ENCODE data around the gene TIFAB.

TIFAB gene

GRCh38 chr5:135481909-135482311 is 29.8 kb upstream of the TIFAB start:
- no peak for DNase-seq

- DNase-seq: peak; percentile 99
Observed at GRCh38 chr5:135481387-135481786, 29.2 kb upstream of the TIFAB start.

- no peak for DNase-seq
Observed at GRCh38 chr5:135480511-135480910, 28.4 kb upstream of the TIFAB start.

- no peak for DNase-seq
Observed at GRCh38 chr5:135478938-135479337, 26.8 kb upstream of the TIFAB start.

- no peak for DNase-seq
Observed at GRCh38 chr5:135477613-135478066, 25.5 kb upstream of the TIFAB start.

- no peak for DNase-seq
Observed at GRCh38 chr5:135476615-135477581, 24.7 kb upstream of the TIFAB start.

GRCh38 chr5:135473956-135474670 is 22.0 kb upstream of the TIFAB start:
- DNase-seq: no peak

- no peak for DNase-seq
Observed at GRCh38 chr5:135472141-135472540, 20.0 kb upstream of the TIFAB start.

GRCh38 chr5:135471726-135472125 is 19.6 kb upstream of the TIFAB start:
- DNase-seq: no peak

- no peak for DNase-seq
Observed at GRCh38 chr5:135469911-135470310, 17.8 kb upstream of the TIFAB start.

GRCh38 chr5:135468541-135468940 is 16.4 kb upstream of the TIFAB start:
- DNase-seq: no peak

- no peak for DNase-seq
Observed at GRCh38 chr5:135467871-135468485, 15.8 kb upstream of the TIFAB start.

- DNase-seq: no peak
Observed at GRCh38 chr5:135467051-135467625, 15.0 kb upstream of the TIFAB start.

- DNase-seq: peak; percentile 68
Observed at GRCh38 chr5:135466178-135467050, 14.3 kb upstream of the TIFAB start.

GRCh38 chr5:135465391-135466122 is 13.4 kb upstream of the TIFAB start:
- DNase-seq: no peak

- DNase-seq: peak; percentile 90
Observed at GRCh38 chr5:135462304-135462703, 10.2 kb upstream of the TIFAB start.

GRCh38 chr5:135461481-135462151 is 9.5 kb upstream of the TIFAB start:
- no peak for DNase-seq

GRCh38 chr5:135460246-135461033 is 8.3 kb upstream of the TIFAB start:
- no peak for DNase-seq

GRCh38 chr5:135458921-135459331 is 6.8 kb upstream of the TIFAB start:
- peak; percentile 24 for DNase-seq

- DNase-seq: no peak
Observed at GRCh38 chr5:135458356-135458755, 6.2 kb upstream of the TIFAB start.
